ENCODE measurements around the gene TRIM75. TPM values are rescaled to one million over a fixed set of nuclear protein-coding genes. Genes with fewer than 3 reads are reported as not detected.

Gene TRIM75
- total and polyA plus RNA-seq, 2 experiments from 2014 or later = not detected

DNA sequence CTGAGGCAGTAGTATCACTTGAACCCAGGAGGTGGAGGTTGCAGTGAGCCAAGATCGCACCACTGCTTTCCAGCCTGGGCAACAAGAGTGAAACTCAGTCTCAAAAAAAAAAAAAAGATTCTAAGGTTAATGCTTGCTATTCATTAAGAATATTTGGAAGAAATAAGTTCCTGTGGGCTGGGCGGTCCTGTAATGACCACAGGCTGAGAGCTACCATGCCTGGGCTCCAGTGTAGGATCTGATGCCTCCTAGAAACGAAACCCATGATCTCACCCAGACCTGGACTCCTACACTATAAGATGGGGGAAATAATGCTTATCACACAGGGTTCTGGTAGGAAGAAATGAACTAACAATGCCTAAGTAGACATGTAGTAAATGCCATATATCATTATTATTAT is 41.2 kb downstream of the TRIM75 start:
- no peak for TF ChIP-seq STAT1 (IDR thresholded peaks at IDR 0.05; ENCODE audit: unreplicated experiment)
- Mint-ChIP-seq H3K27ac (no peak overlapping the region), H3K9me3 (no peaks in the 10 kb centered on the region), H3K27me3 (ENCODE audit: insufficient read depth, low read depth, poor library complexity) (no peaks in the 10 kb centered on the region), H3K4me1 (no peaks in the 10 kb centered on the region), H3K4me3 (no peak overlapping the region), H3K36me3 (ENCODE audit: low read depth) (peaks cover 11% of the 10 kb centered on the region; the same call in 2 of the 3 replicates)
- Histone ChIP-seq H3K79me2 (replicated peaks; ENCODE audit: insufficient read depth) (no peaks in the 10 kb centered on the region), H3K27ac (ENCODE audit: low read depth) (no peak overlapping the region), H2AFZ (no peak overlapping the region), H3K9me2 (ENCODE audit: insufficient read depth) (no peaks in the 10 kb centered on the region), H3F3A (replicated peaks; ENCODE audit: low read depth) (no peaks in the 10 kb centered on the region), H3K4me1 (ENCODE audit: insufficient read depth) (no peaks in the 10 kb centered on the region), H3K27me3 (ENCODE audit: insufficient read depth) (no peaks in the 10 kb centered on the region), H3K4me3 (no peak overlapping the region), H3K36me3 (ENCODE audit: insufficient read depth) (no peaks in the 10 kb centered on the region), H4K20me1 (replicated peaks; ENCODE audit: insufficient read depth) (0 out of 2 replicates have a peak, but pooled peaks cover under 1% of the 10 kb centered on the region), H3K4me2 (no peak overlapping the region)
- DNase-seq (ENCODE audit: low spot score) (no peak), ATAC-seq (no peak)

DNA sequence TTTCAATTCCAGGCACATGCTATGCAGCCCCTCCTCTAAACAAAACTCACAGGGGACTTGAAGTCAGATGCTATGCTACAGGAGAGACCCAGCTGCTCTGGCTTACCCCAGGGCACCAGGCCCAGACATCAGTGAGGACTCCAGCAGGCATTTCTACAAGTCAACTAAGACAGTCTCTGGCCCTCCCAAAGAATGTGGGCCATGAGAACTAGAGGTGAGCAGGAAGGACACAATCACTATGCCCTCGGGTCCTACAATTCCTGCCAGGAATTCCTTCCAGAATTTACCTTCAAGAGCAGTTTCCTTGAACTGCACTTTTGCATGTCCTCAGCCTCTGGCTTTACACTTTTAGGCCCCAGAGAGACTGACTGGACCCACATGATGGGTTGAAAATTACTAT is 41.6 kb downstream of the TRIM75 start:
- no peak overlapping the region for H2AFZ ChIP-seq
- H3K9me3 Mint-ChIP-seq = no peaks in the 10 kb centered on the region
- TF ChIP-seq CREB1 (CRISPR knock-in tag; IDR thresholded peaks at IDR 0.05; ENCODE audit: low read depth) = no peak
- ATAC-seq (no peak), DNase-seq (ENCODE audit: low spot score) (peak; percentile 7)
- H3K27ac ChIP-seq (ENCODE audit: low read depth) = no peak overlapping the region
- H3K36me3 ChIP-seq (ENCODE audit: insufficient read depth) = no peaks in the 10 kb centered on the region
- H3K4me2 ChIP-seq = no peak overlapping the region
- no peaks in the 10 kb centered on the region for H3K9me2 ChIP-seq (ENCODE audit: insufficient read depth)
- no peaks in the 10 kb centered on the region for H3K27me3 ChIP-seq (ENCODE audit: insufficient read depth)
- H4K20me1 ChIP-seq (replicated peaks; ENCODE audit: insufficient read depth) = 0 out of 2 replicates have a peak, but pooled peaks cover 5% of the 10 kb centered on the region
- H3K4me1 Mint-ChIP-seq = no peaks in the 10 kb centered on the region
- H3K4me3 Mint-ChIP-seq = no peak overlapping the region
- H3F3A ChIP-seq (replicated peaks; ENCODE audit: low read depth) = no peaks in the 10 kb centered on the region
- no peaks in the 10 kb centered on the region for H3K79me2 ChIP-seq (replicated peaks; ENCODE audit: insufficient read depth)
- H3K36me3 Mint-ChIP-seq (ENCODE audit: low read depth) = peaks cover 11% of the 10 kb centered on the region; the same call in 2 of the 3 replicates
- no peaks in the 10 kb centered on the region for H3K4me1 ChIP-seq (ENCODE audit: insufficient read depth)
- no peaks in the 10 kb centered on the region for H3K27me3 Mint-ChIP-seq (ENCODE audit: insufficient read depth, low read depth, poor library complexity)
- no peak overlapping the region for H3K4me3 ChIP-seq
- no peak overlapping the region for H3K27ac Mint-ChIP-seq

DNA sequence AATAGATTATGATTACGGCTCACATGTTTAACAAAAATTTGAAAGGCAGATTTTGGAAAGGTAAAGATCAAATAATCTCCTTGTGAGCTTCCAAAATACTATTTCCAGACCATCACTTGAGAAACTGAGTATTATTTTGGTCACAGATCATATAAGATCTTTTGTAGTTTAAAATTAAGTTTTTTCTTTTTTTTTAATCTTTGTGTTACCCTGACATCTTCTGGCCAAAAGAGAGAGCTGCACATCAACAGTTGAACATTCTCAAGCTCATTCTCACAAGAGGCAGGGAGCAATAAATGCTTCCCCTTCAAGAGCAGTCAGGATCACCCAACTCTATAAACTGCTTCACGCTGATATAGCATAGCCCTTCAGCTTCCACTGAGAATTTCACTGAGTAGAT is 43.1 kb downstream of the TRIM75 start:
- Mint-ChIP-seq H3K9me3 (no peaks in the 10 kb centered on the region), H3K27me3 (ENCODE audit: insufficient read depth, low read depth, poor library complexity) (peaks cover 1% of the 10 kb centered on the region), H3K36me3 (ENCODE audit: low read depth) (peaks cover 18% of the 10 kb centered on the region), H3K4me3 (no peak overlapping the region), H3K4me1 (no peaks in the 10 kb centered on the region), H3K27ac (0 out of 2 replicates have a peak overlapping the region, but pooled peaks have one; percentile 74)
- H2AFZ ChIP-seq = no peak overlapping the region
- H3K27ac ChIP-seq (ENCODE audit: low read depth) = no peak overlapping the region
- 0 out of 2 replicates have a peak, but pooled peaks cover 7% of the 10 kb centered on the region for H4K20me1 ChIP-seq (replicated peaks; ENCODE audit: insufficient read depth)
- no peaks in the 10 kb centered on the region; the same call in 1 of the 2 replicates for H3K36me3 ChIP-seq (ENCODE audit: insufficient read depth)
- no peaks in the 10 kb centered on the region for H3K79me2 ChIP-seq (replicated peaks; ENCODE audit: insufficient read depth)
- no peak overlapping the region for H3K4me2 ChIP-seq
- H3K4me3 ChIP-seq = no peak overlapping the region
- no peaks in the 10 kb centered on the region for H3F3A ChIP-seq (replicated peaks; ENCODE audit: low read depth)
- H3K27me3 ChIP-seq (ENCODE audit: insufficient read depth) = no peaks in the 10 kb centered on the region
- ATAC-seq = peak; percentile 72
- no peaks in the 10 kb centered on the region for H3K9me2 ChIP-seq (ENCODE audit: insufficient read depth)
- TF ChIP-seq, protein P1, sequence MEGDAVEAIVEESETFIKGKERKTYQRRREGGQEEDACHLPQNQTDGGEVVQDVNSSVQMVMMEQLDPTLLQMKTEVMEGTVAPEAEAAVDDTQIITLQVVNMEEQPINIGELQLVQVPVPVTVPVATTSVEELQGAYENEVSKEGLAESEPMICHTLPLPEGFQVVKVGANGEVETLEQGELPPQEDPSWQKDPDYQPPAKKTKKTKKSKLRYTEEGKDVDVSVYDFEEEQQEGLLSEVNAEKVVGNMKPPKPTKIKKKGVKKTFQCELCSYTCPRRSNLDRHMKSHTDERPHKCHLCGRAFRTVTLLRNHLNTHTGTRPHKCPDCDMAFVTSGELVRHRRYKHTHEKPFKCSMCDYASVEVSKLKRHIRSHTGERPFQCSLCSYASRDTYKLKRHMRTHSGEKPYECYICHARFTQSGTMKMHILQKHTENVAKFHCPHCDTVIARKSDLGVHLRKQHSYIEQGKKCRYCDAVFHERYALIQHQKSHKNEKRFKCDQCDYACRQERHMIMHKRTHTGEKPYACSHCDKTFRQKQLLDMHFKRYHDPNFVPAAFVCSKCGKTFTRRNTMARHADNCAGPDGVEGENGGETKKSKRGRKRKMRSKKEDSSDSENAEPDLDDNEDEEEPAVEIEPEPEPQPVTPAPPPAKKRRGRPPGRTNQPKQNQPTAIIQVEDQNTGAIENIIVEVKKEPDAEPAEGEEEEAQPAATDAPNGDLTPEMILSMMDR (conservative IDR thresholded peaks at IDR 0.05; ENCODE audit: low read depth in 2 of 2) = peak; percentile 65 to 72
- TF ChIP-seq ZNF114 (CRISPR knock-in tag; IDR thresholded peaks at IDR 0.05) = no peak
- TF ChIP-seq CREB1 (CRISPR knock-in tag; IDR thresholded peaks at IDR 0.05; ENCODE audit: low read depth) = no peak
- TF ChIP-seq, protein P2, sequence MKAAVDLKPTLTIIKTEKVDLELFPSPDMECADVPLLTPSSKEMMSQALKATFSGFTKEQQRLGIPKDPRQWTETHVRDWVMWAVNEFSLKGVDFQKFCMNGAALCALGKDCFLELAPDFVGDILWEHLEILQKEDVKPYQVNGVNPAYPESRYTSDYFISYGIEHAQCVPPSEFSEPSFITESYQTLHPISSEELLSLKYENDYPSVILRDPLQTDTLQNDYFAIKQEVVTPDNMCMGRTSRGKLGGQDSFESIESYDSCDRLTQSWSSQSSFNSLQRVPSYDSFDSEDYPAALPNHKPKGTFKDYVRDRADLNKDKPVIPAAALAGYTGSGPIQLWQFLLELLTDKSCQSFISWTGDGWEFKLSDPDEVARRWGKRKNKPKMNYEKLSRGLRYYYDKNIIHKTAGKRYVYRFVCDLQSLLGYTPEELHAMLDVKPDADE (IDR thresholded peaks at IDR 0.05) = no peak
- DNase-seq (ENCODE audit: low spot score) = peak; percentile 56
- no peaks in the 10 kb centered on the region for H3K4me1 ChIP-seq (ENCODE audit: insufficient read depth)

Data from GM23338 (cell line).